OCI-LY7 (cell line): ENCODE data around the gene ARL8B. TPM values are rescaled to one million over a fixed set of nuclear protein-coding genes. Genes with fewer than 3 reads are reported as not detected.

Experiments used
- BruUV-seq: library from RNA; stranded (reverse); fragments of 400-500 nt; replicated peaks from 2 replicates; lab custom pipeline; 2021; lab: Mats Ljungman, UMichigan
- CTCF ChIA-PET: fragments of 300-600 bp; sonication (Branson Sonifier 250); formaldehyde crosslinking; loops from one replicate; lab custom pipeline; 2022; ENCODE audit warnings: antibody characterized with exemption; ENCODE audit not compliant: unreplicated experiment; lab: Charles Lee
- POLR2A ChIA-PET: fragments of 300-600 bp; sonication (Branson Sonifier 250); formaldehyde crosslinking; loops from one replicate; lab custom pipeline; 2022; ENCODE audit warnings: antibody characterized with exemption; lab: Charles Lee
- DNase-seq: peaks from one replicate; pipeline ENCODE4 v3.0.0-alpha.2; 2015; ENCODE audit warnings: low spot score
- H2AFZ ChIP-seq: fragments of 200-600 bp; sonication (generic), shearing (Covaris generic); 2 replicates; pipeline ENCODE4 v1.6.1; 2014; ENCODE audit warnings: mild to moderate bottlenecking, antibody characterized with exemption, low read length, moderate library complexity
- H3K27ac ChIP-seq: fragments of 200-600 bp; sonication (generic); 2 replicates; pipeline ENCODE4 v1.5.1; 2014; ENCODE audit warnings: mixed run types, low read depth, mild to moderate bottlenecking, moderate library complexity, low read length, inconsistent platforms; ENCODE audit not compliant: poor library complexity, severe bottlenecking
- H3K36me3 ChIP-seq: fragments of 200-600 bp; sonication (generic); 2 replicates; pipeline ENCODE4 v1.6.1; 2014; ENCODE audit warnings: mild to moderate bottlenecking, antibody characterized with exemption, low read length, moderate library complexity, mixed read lengths; ENCODE audit not compliant: insufficient read depth
- H3K4me1 ChIP-seq: fragments of 200-600 bp; sonication (generic); 2 replicates; pipeline ENCODE4 v1.5.1; 2014; ENCODE audit warnings: mild to moderate bottlenecking, low read length; ENCODE audit not compliant: insufficient read depth, poor library complexity, severe bottlenecking
- H3K4me2 ChIP-seq: fragments of 200-600 bp; sonication (generic); 2 replicates; pipeline ENCODE4 v1.6.1; 2014; ENCODE audit warnings: mild to moderate bottlenecking, low read length
- H3K4me3 ChIP-seq: fragments of 200-600 bp; sonication (generic); 2 replicates; pipeline ENCODE4 v1.5.1; 2014; ENCODE audit warnings: mild to moderate bottlenecking, low read depth, low read length; ENCODE audit not compliant: poor library complexity, severe bottlenecking
- H3K79me2 ChIP-seq: fragments of 200-600 bp; sonication (generic); 2 replicates; pipeline ENCODE4 v1.6.1; 2016; ENCODE audit warnings: low read depth, mild to moderate bottlenecking, low read length, moderate library complexity, mixed read lengths; ENCODE audit not compliant: insufficient read depth
- H3K9me2 ChIP-seq: fragments of 200-600 bp; sonication (generic); 2 replicates; pipeline ENCODE4 v1.6.1; 2016; ENCODE audit warnings: mild to moderate bottlenecking, low read length, mixed read lengths; ENCODE audit not compliant: insufficient read depth
- H3K9me3 ChIP-seq: fragments of 200-600 bp; sonication (generic); 2 replicates; pipeline ENCODE4 v1.6.1; 2014; ENCODE audit warnings: mild to moderate bottlenecking, mixed run types, low read length, mixed read lengths
- H4K20me1 ChIP-seq: fragments of 200-600 bp; sonication (generic); 2 replicates; pipeline ENCODE4 v1.6.1; 2014; ENCODE audit warnings: mild to moderate bottlenecking, antibody characterized with exemption, low read length, moderate library complexity, mixed read lengths; ENCODE audit not compliant: insufficient read depth
- CTCF ChIP-seq: fragments of 200-600 bp; sonication (generic); conservative IDR thresholded peaks from 2 replicates; pipeline ENCODE4 v1.5.1; 2014; ENCODE audit warnings: mild to moderate bottlenecking, antibody characterized with exemption, low read length, moderate library complexity, mixed read lengths
- EZH2phosphoT487 ChIP-seq: fragments of 200-600 bp; sonication (generic); IDR thresholded peaks from 2 replicates; pipeline ENCODE4 v1.6.1; 2018; ENCODE audit warnings: low read depth, borderline replicate concordance, mild to moderate bottlenecking, mixed run types, antibody characterized with exemption, low read length, moderate library complexity, mixed read lengths
- intact Hi-C: fragments of 100-400 bp; cut with micrococcal nuclease; formaldehyde crosslinking; loops from one replicate; pipeline ENCODE4 v1.10.0; 2022; ENCODE audit not compliant: unreplicated experiment
- total RNA-seq, 2 experiments: library from RNA; depleted of rRNA in 1 of 2; stranded (reverse); fragments of >200 nt in 1 of 2; shearing (Covaris generic) in 1 of 2; gene quantifications; 2 replicates each; pipeline ENCODE4 v1.2.3, GENCODE V29; 2014 to 2022

Gene ARL8B
- total RNA-seq, 2 experiments from 2014 or later = 27.1 to 60.4 TPM

DNA sequence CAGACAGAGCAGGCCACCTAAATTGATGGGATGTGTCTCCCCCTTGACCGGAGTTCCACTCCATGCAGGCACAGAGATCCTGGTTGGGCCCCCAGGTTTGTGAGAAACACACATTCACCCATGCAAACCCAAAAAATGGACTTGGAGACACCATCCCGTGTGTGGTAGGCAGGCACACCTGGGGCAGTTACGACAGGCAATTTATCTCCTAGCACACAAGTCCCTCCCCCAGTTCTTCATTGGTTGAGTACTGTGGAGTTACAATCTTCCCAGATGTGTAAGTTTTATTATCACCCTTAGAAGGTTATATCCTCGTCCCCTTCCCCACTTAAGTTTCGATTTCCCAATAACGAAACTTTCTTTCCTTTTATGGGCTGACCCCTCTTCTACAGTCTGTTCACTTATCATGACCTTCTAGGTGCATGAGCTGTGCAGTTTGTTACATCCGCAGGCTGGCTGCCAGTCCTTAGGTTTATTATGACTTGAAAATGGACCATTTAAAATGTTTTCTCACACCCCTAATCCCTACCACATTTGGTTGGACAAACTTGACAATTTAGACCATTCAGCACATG lies 27.3 kb downstream of the ARL8B start:
- Histone ChIP-seq H3K4me1 (peaks cover 13% of the 10 kb centered on the region), H4K20me1 (no peaks in the 10 kb centered on the region), H2AFZ (no peak overlapping the region), H3K79me2 (peaks cover 100% of the 10 kb centered on the region), H3K27ac (no peak overlapping the region), H3K4me3 (no peak overlapping the region), H3K9me3 (peaks cover 34% of the 10 kb centered on the region), H3K36me3 (peaks cover 76% of the 10 kb centered on the region), H3K4me2 (no peak overlapping the region), H3K9me2 (no peaks in the 10 kb centered on the region)
- intact Hi-C loops = no loop called here
- no TSS peak for BruUV-seq
- no peak for DNase-seq
- POLR2A ChIA-PET = interaction anchor here (0.5 to 1.8 kb wide), 6 partner anchors 10 to 656 kb away, joined by 3 to 7 read pairs (median 3); partner anchors contain the start of gene ITPR1
- CTCF ChIA-PET = no interaction called here
- no peak for TF ChIP-seq CTCF
- no peak for TF ChIP-seq EZH2phosphoT487

DNA sequence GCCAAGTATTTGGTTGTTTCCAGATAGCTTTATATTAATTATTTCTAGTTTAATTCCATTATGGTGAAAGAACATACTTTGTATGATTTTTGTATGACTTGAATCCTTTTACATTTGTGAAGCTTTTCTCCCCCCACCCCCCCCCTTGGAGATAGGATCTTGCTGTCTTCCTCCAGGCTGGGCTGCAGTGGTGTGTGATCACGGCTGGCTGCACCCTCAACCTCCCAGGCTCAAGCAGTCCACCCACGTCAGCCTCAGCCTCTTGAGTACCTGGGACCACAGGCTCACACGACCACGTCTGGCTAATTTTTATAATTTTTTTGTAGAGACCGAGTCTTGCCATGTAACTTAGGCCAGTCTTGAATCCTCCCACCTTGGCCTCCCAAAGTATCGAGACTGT lies 29.5 kb downstream of the ARL8B start:
- H3K9me3 ChIP-seq = peaks cover 19% of the 10 kb centered on the region
- H3K36me3 ChIP-seq = peaks cover 59% of the 10 kb centered on the region
- CTCF ChIA-PET = no interaction called here
- H2AFZ ChIP-seq = no peak overlapping the region
- TF ChIP-seq CTCF (no peak), EZH2phosphoT487 (no peak)
- no peak for DNase-seq
- intact Hi-C loops = no loop called here
- no peak overlapping the region for H3K27ac ChIP-seq
- H3K4me2 ChIP-seq = no peak overlapping the region
- POLR2A ChIA-PET = interaction anchor here (0.6 to 1.8 kb wide), 9 partner anchors 8 to 1772 kb away, joined by 3 to 8 read pairs (median 3); no protein-coding TSS in a partner anchor
- H3K4me1 ChIP-seq = peaks cover 8% of the 10 kb centered on the region
- no TSS peak for BruUV-seq
- no peaks in the 10 kb centered on the region for H4K20me1 ChIP-seq
- H3K9me2 ChIP-seq = no peaks in the 10 kb centered on the region
- H3K4me3 ChIP-seq = no peak overlapping the region
- H3K79me2 ChIP-seq = peaks cover 100% of the 10 kb centered on the region

GRCh38 chr3:5153074-5153473 lies 31.0 kb downstream of the ARL8B start:
- TF ChIP-seq EZH2phosphoT487 (no peak), CTCF (no peak)
- no TSS peak for BruUV-seq

More at GRCh38 chr3:5153074-5153473, 31.0 kb downstream of the ARL8B start:
- ChIA-PET CTCF (no interaction called here), POLR2A (no interaction called here)
- Histone ChIP-seq H2AFZ (no peak overlapping the region), H3K36me3 (peaks cover 44% of the 10 kb centered on the region), H3K9me3 (peaks cover 5% of the 10 kb centered on the region; the same call in 1 of the 2 replicates), H3K4me2 (no peak overlapping the region), H3K9me2 (no peaks in the 10 kb centered on the region), H4K20me1 (no peaks in the 10 kb centered on the region), H3K4me3 (no peak overlapping the region), H3K4me1 (peaks cover 8% of the 10 kb centered on the region), H3K27ac (no peak overlapping the region), H3K79me2 (peaks cover 100% of the 10 kb centered on the region)
- intact Hi-C loops = no loop called here
- no peak for DNase-seq
